HepG2 (cell line): Measurements from ENCODE around the gene TPRN. TPM values are rescaled to one million over a fixed set of nuclear protein-coding genes. Genes with fewer than 3 reads are reported as not detected.

Experiments used
- GTF3A ChIP-seq: sonication (generic); formaldehyde crosslinking; conservative IDR thresholded peaks from 2 replicates; pipeline ENCODE4 v1.4.0; 2020; ENCODE audit warnings: mild to moderate bottlenecking, missing genetic modification reagents
- KLF12 ChIP-seq: sonication (generic); formaldehyde crosslinking; IDR thresholded peaks from 2 replicates; pipeline ENCODE4 v1.4.0; 2020; ENCODE audit warnings: missing genetic modification reagents, borderline replicate concordance
- KLF16 ChIP-seq, 2 experiments: sonication (generic) in 1 of 2; formaldehyde crosslinking in 1 of 2; IDR thresholded peaks; 2 replicates each; pipeline versions ENCODE4 v1.6.1 to v1.8.0; 2016 to 2023; ENCODE audit warnings: missing genetic modification reagents in 2 of 2, missing compliant biosample characterization in 1 of 2
- POLR2AphosphoS2 ChIP-seq: IDR thresholded peaks from 2 replicates; pipeline ENCODE4 v1.6.1; 2011; ENCODE audit warnings: low read depth, low read length, improper control_type of control experiment
- SMAD9 ChIP-seq: sonication (generic); formaldehyde crosslinking; IDR thresholded peaks from 2 replicates; pipeline ENCODE4 v1.5.1; 2020; ENCODE audit warnings: mild to moderate bottlenecking, missing genetic modification reagents
- SRSF4 ChIP-seq: fragments of 200-400 bp; formaldehyde crosslinking; IDR thresholded peaks from one replicate; pipeline ENCODE4 v1.6.1; 2018; ENCODE audit warnings: mild to moderate bottlenecking, low read depth, low read length, moderate library complexity; ENCODE audit not compliant: poor library complexity, severe bottlenecking
- ZBTB38 ChIP-seq: sonication (generic); formaldehyde crosslinking; IDR thresholded peaks from 2 replicates; pipeline ENCODE4 v1.5.1; 2020; ENCODE audit warnings: mild to moderate bottlenecking, missing genetic modification reagents
- ZFP90 ChIP-seq: sonication (generic); formaldehyde crosslinking; IDR thresholded peaks from 2 replicates; pipeline ENCODE4 v1.8.0; 2022; ENCODE audit warnings: missing genetic modification reagents, mild to moderate bottlenecking, inconsistent platforms, borderline replicate concordance
- ZFX ChIP-seq: sonication (generic); formaldehyde crosslinking; IDR thresholded peaks from 2 replicates; pipeline ENCODE4 v1.4.0; 2020; ENCODE audit warnings: mild to moderate bottlenecking, low read depth, missing genetic modification reagents, moderate library complexity
- ZMYM3 ChIP-seq: sonication (generic); formaldehyde crosslinking; IDR thresholded peaks from 2 replicates; pipeline ENCODE4 v1.5.1; 2020; ENCODE audit warnings: mild to moderate bottlenecking, missing genetic modification reagents
- ZNF143 ChIP-seq: sonication (generic); formaldehyde crosslinking; IDR thresholded peaks from 2 replicates; pipeline ENCODE4 v1.4.0; 2020; ENCODE audit warnings: missing genetic modification reagents
- ZNF230 ChIP-seq: sonication (generic); formaldehyde crosslinking; IDR thresholded peaks from 2 replicates; pipeline ENCODE4 v1.4.0; 2020; ENCODE audit warnings: mild to moderate bottlenecking, missing genetic modification reagents
- ZNF501 ChIP-seq: sonication (generic); formaldehyde crosslinking; IDR thresholded peaks from 2 replicates; pipeline ENCODE4 v1.5.1; 2020; ENCODE audit warnings: mild to moderate bottlenecking, moderate library complexity, missing genetic modification reagents
- ZNF891 ChIP-seq: sonication (generic); formaldehyde crosslinking; IDR thresholded peaks from 2 replicates; pipeline ENCODE4 v1.5.0; 2020; ENCODE audit warnings: mild to moderate bottlenecking, missing genetic modification reagents
- polyA plus RNA-seq, 8 experiments: library from polyadenylated mRNA; depleted of rRNA in 3 of 8; stranded (reverse) in 7 of 8; unstranded in 1 of 8; fragments of >200 nt; fragmentation: Illumina TruSeq in 4 of 8; extraction: Trizol in 4 of 8; gene quantifications; 2 replicates each; pipeline versions ENCODE4 v1.2.1 to v1.2.3, GENCODE V29; 2011 to 2016; ENCODE audit warnings: low read depth in 4 of 8, missing spikeins in 1 of 8, mixed read lengths in 1 of 8; ENCODE audit not compliant: insufficient read depth in 1 of 8
- total RNA-seq, 5 experiments: library from RNA; depleted of rRNA; stranded (reverse); fragments of >200 nt; fragmentation: Illumina TruSeq; extraction: Trizol; gene quantifications; 2 replicates each; pipeline ENCODE4 v1.2.3, GENCODE V29; 2016; ENCODE audit warnings: low read depth in 1 of 5
- TF ChIP-seq, protein P1 (sequence below): sonication (generic); formaldehyde crosslinking; IDR thresholded peaks from 2 replicates; pipeline ENCODE4 v1.5.1; 2020; ENCODE audit warnings: missing genetic modification reagents, mild to moderate bottlenecking, borderline replicate concordance
- TF ChIP-seq, protein P2 (sequence below): sonication (generic); formaldehyde crosslinking; IDR thresholded peaks from 2 replicates; pipeline ENCODE4 v1.4.0; 2020; ENCODE audit warnings: missing genetic modification reagents
- TF ChIP-seq, protein P3 (sequence below): sonication (generic); formaldehyde crosslinking; IDR thresholded peaks from 2 replicates; pipeline ENCODE4 v1.5.0; 2020; ENCODE audit warnings: mild to moderate bottlenecking, missing genetic modification reagents
- TF ChIP-seq, protein P4 (sequence below): sonication (generic); formaldehyde crosslinking; IDR thresholded peaks from 2 replicates; pipeline ENCODE4 v1.5.1; 2020; ENCODE audit warnings: mild to moderate bottlenecking, missing genetic modification reagents, borderline replicate concordance
- TF ChIP-seq, protein P5 (sequence below), 2 experiments: sonication (generic) in 1 of 2; formaldehyde crosslinking in 1 of 2; IDR thresholded peaks; 2 replicates each; pipeline versions ENCODE4 v1.5.1 to v1.6.1; 2011 to 2020; ENCODE audit warnings: borderline replicate concordance in 1 of 2, low read depth in 1 of 2, low read length in 1 of 2, mild to moderate bottlenecking in 1 of 2, missing genetic modification reagents in 1 of 2, moderate library complexity in 1 of 2

Gene TPRN
- total and polyA plus RNA-seq, 2 of the 13 experiments (the other 11 are each of a cell fraction or from before 2014, with no cell fraction given), result 10.1 to 19.2 TPM

DNA sequence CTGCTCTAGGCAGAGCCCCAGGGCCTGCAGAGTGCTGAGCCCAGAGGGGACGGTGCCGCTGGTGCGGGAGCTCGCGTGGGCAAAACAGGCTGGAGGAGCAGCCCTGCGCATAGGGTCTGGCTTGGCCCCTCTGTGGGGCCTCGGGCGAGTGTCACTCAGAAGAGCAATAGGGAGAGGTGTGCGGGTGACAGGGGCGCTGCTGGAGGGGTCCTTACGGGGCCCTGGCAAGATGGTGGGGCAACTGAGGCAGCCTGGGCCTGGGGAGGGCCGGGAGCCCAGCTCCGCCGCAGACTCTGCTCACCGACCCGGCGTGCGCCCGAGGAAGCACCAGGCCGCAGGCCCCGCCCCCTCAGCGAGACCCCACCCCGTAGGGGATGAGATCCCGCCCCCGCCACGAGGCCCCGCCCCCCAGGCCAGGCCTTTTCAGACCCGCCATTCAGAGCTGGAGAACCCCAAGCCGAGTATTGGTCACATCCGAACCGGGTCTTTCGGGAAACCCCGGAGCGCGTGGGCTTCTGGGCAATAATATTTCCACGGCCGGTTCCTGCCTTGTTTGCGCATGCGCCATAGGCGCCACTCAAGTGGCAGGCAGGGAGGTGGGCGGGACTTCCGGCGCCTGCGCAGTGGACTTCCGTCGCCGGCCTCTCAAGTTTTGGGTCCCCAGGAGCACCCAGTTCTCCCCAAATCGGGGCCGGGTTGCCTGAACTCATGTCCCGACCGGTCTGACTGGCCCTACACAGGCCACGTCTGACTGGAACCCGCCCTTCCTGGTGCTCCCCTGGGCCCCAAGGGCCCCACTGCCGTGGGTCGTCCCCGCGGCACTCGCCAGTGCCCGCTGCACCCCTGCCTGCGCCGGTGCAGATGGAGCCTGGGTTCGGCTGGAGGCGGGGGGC is 22.8 kb upstream of the TPRN start (continued):
- TF ChIP-seq, protein P1, sequence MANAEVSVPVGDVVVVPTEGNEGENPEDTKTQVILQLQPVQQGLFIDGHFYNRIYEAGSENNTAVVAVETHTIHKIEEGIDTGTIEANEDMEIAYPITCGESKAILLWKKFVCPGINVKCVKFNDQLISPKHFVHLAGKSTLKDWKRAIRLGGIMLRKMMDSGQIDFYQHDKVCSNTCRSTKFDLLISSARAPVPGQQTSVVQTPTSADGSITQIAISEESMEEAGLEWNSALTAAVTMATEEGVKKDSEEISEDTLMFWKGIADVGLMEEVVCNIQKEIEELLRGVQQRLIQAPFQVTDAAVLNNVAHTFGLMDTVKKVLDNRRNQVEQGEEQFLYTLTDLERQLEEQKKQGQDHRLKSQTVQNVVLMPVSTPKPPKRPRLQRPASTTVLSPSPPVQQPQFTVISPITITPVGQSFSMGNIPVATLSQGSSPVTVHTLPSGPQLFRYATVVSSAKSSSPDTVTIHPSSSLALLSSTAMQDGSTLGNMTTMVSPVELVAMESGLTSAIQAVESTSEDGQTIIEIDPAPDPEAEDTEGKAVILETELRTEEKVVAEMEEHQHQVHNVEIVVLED, result 0 out of 2 replicates have a peak, but pooled peaks have one; percentile 27
- no peak for TF ChIP-seq SMAD9 (CRISPR knock-in tag)
- TF ChIP-seq, protein P2, sequence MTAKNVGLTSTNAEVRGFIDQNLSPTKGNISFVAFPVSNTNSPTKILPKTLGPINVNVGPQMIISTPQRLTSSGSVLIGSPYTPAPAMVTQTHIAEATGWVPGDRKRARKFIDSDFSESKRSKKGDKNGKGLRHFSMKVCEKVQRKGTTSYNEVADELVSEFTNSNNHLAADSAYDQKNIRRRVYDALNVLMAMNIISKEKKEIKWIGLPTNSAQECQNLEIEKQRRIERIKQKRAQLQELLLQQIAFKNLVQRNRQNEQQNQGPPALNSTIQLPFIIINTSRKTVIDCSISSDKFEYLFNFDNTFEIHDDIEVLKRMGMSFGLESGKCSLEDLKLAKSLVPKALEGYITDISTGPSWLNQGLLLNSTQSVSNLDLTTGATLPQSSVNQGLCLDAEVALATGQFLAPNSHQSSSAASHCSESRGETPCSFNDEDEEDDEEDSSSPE, result no peak; the same call in 1 of the 2 replicates
- no peak for TF ChIP-seq POLR2AphosphoS2
- TF ChIP-seq, protein P3, sequence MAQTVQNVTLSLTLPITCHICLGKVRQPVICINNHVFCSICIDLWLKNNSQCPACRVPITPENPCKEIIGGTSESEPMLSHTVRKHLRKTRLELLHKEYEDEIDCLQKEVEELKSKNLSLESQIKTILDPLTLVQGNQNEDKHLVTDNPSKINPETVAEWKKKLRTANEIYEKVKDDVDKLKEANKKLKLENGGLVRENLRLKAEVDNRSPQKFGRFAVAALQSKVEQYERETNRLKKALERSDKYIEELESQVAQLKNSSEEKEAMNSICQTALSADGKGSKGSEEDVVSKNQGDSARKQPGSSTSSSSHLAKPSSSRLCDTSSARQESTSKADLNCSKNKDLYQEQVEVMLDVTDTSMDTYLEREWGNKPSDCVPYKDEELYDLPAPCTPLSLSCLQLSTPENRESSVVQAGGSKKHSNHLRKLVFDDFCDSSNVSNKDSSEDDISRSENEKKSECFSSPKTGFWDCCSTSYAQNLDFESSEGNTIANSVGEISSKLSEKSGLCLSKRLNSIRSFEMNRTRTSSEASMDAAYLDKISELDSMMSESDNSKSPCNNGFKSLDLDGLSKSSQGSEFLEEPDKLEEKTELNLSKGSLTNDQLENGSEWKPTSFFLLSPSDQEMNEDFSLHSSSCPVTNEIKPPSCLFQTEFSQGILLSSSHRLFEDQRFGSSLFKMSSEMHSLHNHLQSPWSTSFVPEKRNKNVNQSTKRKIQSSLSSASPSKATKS (CRISPR knock-in tag), result no peak
- no peak for TF ChIP-seq ZNF891 (CRISPR knock-in tag)
- no peak for TF ChIP-seq KLF16 (CRISPR knock-in tag; IDR thresholded peaks at IDR 0.05)
- TF ChIP-seq ZBTB38 (CRISPR knock-in tag), result no peak
- no peak for TF ChIP-seq ZNF501 (CRISPR knock-in tag)
- TF ChIP-seq GTF3A (CRISPR knock-in tag), result no peak
- TF ChIP-seq ZNF230, result no peak; the same call in 1 of the 2 replicates
- TF ChIP-seq SRSF4, result no peak
- TF ChIP-seq, protein P4, sequence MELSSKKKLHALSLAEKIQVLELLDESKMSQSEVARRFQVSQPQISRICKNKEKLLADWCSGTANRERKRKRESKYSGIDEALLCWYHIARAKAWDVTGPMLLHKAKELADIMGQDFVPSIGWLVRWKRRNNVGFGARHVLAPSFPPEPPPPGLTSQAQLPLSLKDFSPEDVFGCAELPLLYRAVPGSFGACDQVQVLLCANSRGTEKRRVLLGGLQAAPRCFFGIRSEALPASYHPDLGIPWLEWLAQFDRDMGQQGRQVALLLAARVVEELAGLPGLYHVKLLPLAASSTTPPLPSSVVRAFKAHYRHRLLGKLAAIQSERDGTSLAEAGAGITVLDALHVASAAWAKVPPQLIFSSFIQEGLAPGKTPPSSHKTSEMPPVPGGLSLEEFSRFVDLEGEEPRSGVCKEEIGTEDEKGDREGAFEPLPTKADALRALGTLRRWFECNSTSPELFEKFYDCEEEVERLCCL (CRISPR knock-in tag), result no peak
- TF ChIP-seq KLF12 (CRISPR knock-in tag), result peak; percentile 14; the same call in 1 of the 2 replicates
- TF ChIP-seq, protein P5, sequence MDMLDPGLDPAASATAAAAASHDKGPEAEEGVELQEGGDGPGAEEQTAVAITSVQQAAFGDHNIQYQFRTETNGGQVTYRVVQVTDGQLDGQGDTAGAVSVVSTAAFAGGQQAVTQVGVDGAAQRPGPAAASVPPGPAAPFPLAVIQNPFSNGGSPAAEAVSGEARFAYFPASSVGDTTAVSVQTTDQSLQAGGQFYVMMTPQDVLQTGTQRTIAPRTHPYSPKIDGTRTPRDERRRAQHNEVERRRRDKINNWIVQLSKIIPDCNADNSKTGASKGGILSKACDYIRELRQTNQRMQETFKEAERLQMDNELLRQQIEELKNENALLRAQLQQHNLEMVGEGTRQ (IDR thresholded peaks at IDR 0.05; ENCODE audit: low read depth, low read length), result no peak
- TF ChIP-seq, protein P5 (CRISPR knock-in tag; IDR thresholded peaks at IDR 0.05; ENCODE audit: borderline replicate concordance), result no peak
- 0 out of 2 replicates have a peak, but pooled peaks have one; percentile 72 for TF ChIP-seq ZFX (CRISPR knock-in tag)
- TF ChIP-seq ZFP90 (CRISPR knock-in tag), result no peak
- TF ChIP-seq ZNF143, result peak; percentile 86
- no peak for TF ChIP-seq ZMYM3 (CRISPR knock-in tag)
